ENCODE measurements around the gene PDE9A.

PDE9A gene

DNA sequence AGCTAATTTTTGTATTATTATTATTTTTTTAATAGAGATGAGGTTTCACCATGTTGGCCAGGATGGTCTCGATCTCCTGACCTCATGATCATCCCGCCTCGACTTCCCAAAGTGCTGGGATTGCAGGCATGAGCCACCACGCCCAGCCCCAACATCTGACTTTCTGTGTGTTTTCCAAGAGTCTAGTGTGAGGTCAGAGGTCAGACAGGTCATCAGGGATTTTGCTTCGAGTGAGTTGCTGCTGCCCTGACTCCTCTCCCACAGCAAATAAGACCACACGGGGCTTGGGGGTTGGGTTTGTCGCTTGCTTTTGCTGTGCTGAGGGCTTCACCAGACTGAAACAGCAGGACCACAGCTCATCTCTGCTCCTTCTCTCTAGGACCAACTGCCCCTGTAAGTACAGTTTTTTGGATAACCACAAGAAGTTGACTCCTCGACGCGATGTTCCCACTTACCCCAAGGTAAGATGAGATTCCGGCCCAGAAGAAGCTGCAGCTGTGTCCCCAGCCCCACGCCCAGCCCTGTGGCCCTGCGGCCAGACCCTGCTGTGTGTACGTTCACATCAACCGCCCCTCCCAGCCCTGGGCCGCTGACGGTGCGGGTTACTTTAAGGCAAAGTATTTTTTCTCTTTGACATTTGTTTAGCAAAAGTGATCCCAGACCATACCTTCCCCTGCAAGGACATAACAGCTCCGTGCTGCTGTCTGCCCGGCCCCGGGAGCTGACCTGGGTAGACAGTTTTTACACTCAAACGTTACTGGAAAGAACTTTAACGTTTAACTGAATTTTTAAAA is 97.5 kb downstream of the PDE9A start:
- WGBS (ENCODE audit: extremely low coverage, insufficient coverage, insufficient read length), result no CpG with 5 or more reads among the region's 23 CpGs
- H4K91ac ChIP-seq (ENCODE audit: low read depth, low read length), result no peak overlapping the region

DNA sequence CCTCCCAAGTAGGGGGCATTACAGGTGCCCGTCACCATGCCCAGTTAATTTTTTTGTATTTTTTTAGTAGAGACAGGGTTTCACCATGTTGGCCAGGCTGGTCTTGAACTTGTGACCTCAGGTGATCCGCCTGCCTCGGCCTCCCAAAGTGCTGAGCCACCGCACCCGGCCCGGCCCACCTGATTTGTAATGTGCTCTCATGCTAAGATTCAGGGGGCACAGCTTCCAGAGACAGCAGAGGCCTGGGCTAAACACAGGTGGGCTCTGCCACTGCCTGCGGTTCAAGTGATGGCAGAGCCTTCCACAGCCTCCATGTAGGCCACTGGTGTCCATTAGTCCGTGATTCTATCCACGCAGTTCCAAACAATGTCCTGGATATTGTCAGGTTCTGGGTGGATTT is 98.4 kb downstream of the PDE9A start:
- Histone ChIP-seq H3K4me1 (ENCODE audit: control insufficient read depth in 1 of 2, insufficient read depth in 2 of 2, low read length in 2 of 2) (peaks cover 10 to 11% of the 10 kb centered on the region in 2 experiments), H3K4me3 (ENCODE audit: low read depth, low read length) (no peak overlapping the region), H3K4me2 (ENCODE audit: low read length) (no peak overlapping the region), H3K23ac (ENCODE audit: low read length) (no peak overlapping the region), H2AK5ac (ENCODE audit: low read length) (no peak overlapping the region), H3K14ac (ENCODE audit: low read length) (no peak overlapping the region), H3K27me3 (ENCODE audit: insufficient read depth, low read length) (no peaks in the 10 kb centered on the region), H3K27ac (ENCODE audit: low read depth, low read length) (no peak overlapping the region), H2AFZ (ENCODE audit: insufficient read depth, low read length, poor library complexity) (no peak overlapping the region), H2BK12ac (ENCODE audit: low read length) (no peak overlapping the region), H3K4ac (ENCODE audit: low read depth, low read length) (no peak overlapping the region), H3K79me1 (ENCODE audit: low read length) (no peaks in the 10 kb centered on the region), H4K8ac (ENCODE audit: low read depth, low read length) (no peak overlapping the region), H2BK120ac (ENCODE audit: insufficient read depth, low read length, poor library complexity) (no peak overlapping the region), H3K9ac (ENCODE audit: low read length) (no peak overlapping the region), H3K18ac (ENCODE audit: low read length) (no peak overlapping the region), H4K91ac (ENCODE audit: low read depth, low read length) (no peak overlapping the region), H3K36me3 (ENCODE audit: control insufficient read depth in 1 of 2, insufficient read depth in 2 of 2, low read length in 2 of 2) (peaks cover 5 to 13% of the 10 kb centered on the region in 2 experiments), H2BK5ac (ENCODE audit: low read depth, low read length, poor library complexity) (no peak overlapping the region), H4K12ac (ENCODE audit: low read depth, low read length) (no peak overlapping the region), H3K79me2 (ENCODE audit: control insufficient read depth, insufficient read depth, low read length, poor library complexity) (no peaks in the 10 kb centered on the region), H3K9me3 (ENCODE audit: insufficient read depth, low read depth, low read length) (peaks cover 2% of the 10 kb centered on the region)
- WGBS (ENCODE audit: extremely low coverage, insufficient coverage, insufficient read length), result no CpG with 5 or more reads among the region's 9 CpGs
- no peak for DNase-seq

More for the DNA sequence above, 97.5 kb downstream of the PDE9A start:
- no peak overlapping the region for H4K8ac ChIP-seq (ENCODE audit: low read depth, low read length)
- H2AFZ ChIP-seq (ENCODE audit: insufficient read depth, low read length, poor library complexity), result no peak overlapping the region
- H2AK5ac ChIP-seq (ENCODE audit: low read length), result no peak overlapping the region
- peaks cover 11 to 12% of the 10 kb centered on the region in 2 experiments for H3K4me1 ChIP-seq (ENCODE audit: control insufficient read depth in 1 of 2, insufficient read depth in 2 of 2, low read length in 2 of 2)
- no peaks in the 10 kb centered on the region for H3K79me2 ChIP-seq (ENCODE audit: control insufficient read depth, insufficient read depth, low read length, poor library complexity)
- no peak overlapping the region for H3K27ac ChIP-seq (ENCODE audit: low read depth, low read length)
- no peak for DNase-seq
- no peak overlapping the region for H3K4me2 ChIP-seq (ENCODE audit: low read length)
- H3K36me3 ChIP-seq (ENCODE audit: control insufficient read depth in 1 of 2, insufficient read depth in 2 of 2, low read length in 2 of 2), result peaks cover 3 to 10% of the 10 kb centered on the region in 2 experiments
- H3K18ac ChIP-seq (ENCODE audit: low read length), result no peak overlapping the region
- peaks cover 2% of the 10 kb centered on the region for H3K9me3 ChIP-seq (ENCODE audit: insufficient read depth, low read depth, low read length)
- H3K4me3 ChIP-seq (ENCODE audit: low read depth, low read length), result no peak overlapping the region
- no peak overlapping the region for H4K12ac ChIP-seq (ENCODE audit: low read depth, low read length)
- no peaks in the 10 kb centered on the region for H3K27me3 ChIP-seq (ENCODE audit: insufficient read depth, low read length)
- H2BK5ac ChIP-seq (ENCODE audit: low read depth, low read length, poor library complexity), result no peak overlapping the region
- no peak overlapping the region for H2BK120ac ChIP-seq (ENCODE audit: insufficient read depth, low read length, poor library complexity)
- no peak overlapping the region for H3K4ac ChIP-seq (ENCODE audit: low read depth, low read length)
- H3K23ac ChIP-seq (ENCODE audit: low read length), result no peak overlapping the region
- H3K14ac ChIP-seq (ENCODE audit: low read length), result no peak overlapping the region
- no peak overlapping the region for H3K9ac ChIP-seq (ENCODE audit: low read length)
- no peaks in the 10 kb centered on the region for H3K79me1 ChIP-seq (ENCODE audit: low read length)
- no peak overlapping the region for H2BK12ac ChIP-seq (ENCODE audit: low read length)

DNA sequence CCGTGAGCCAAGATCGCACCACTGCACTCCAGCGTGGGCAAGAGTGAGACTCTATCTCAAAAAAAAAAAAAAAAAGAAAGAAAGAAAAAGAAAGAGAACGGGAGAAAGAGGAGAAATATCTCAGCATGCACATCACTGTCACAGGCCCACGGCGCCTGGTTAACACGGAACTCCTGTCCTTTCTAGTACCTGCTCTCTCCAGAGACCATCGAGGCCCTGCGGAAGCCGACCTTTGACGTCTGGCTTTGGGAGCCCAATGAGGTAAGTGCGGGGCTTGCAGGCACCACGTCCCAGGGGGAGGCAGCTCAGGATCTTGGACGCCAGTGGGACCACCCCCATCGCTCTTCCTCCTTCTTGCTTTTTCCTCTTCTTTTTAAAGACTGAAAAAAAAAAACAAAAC is 100.4 kb downstream of the PDE9A start:
- Histone ChIP-seq H3K79me2 (ENCODE audit: control insufficient read depth, insufficient read depth, low read length, poor library complexity) (no peaks in the 10 kb centered on the region), H4K8ac (ENCODE audit: low read depth, low read length) (no peak overlapping the region), H3K23ac (ENCODE audit: low read length) (no peak overlapping the region), H2BK5ac (ENCODE audit: low read depth, low read length, poor library complexity) (no peak overlapping the region), H3K4me3 (ENCODE audit: low read depth, low read length) (no peak overlapping the region), H2BK12ac (ENCODE audit: low read length) (no peak overlapping the region), H3K14ac (ENCODE audit: low read length) (no peak overlapping the region), H3K18ac (ENCODE audit: low read length) (no peak overlapping the region), H2AK5ac (ENCODE audit: low read length) (no peak overlapping the region), H3K27me3 (ENCODE audit: insufficient read depth, low read length) (no peaks in the 10 kb centered on the region), H2AFZ (ENCODE audit: insufficient read depth, low read length, poor library complexity) (no peak overlapping the region), H3K4ac (ENCODE audit: low read depth, low read length) (no peak overlapping the region), H3K36me3 (ENCODE audit: control insufficient read depth in 1 of 2, insufficient read depth in 2 of 2, low read length in 2 of 2) (peaks cover 8 to 16% of the 10 kb centered on the region in 2 experiments), H3K9me3 (ENCODE audit: insufficient read depth, low read depth, low read length) (peaks cover 2% of the 10 kb centered on the region), H3K9ac (ENCODE audit: low read length) (no peak overlapping the region), H2BK120ac (ENCODE audit: insufficient read depth, low read length, poor library complexity) (no peak overlapping the region), H4K91ac (ENCODE audit: low read depth, low read length) (no peak overlapping the region), H4K12ac (ENCODE audit: low read depth, low read length) (no peak overlapping the region), H3K4me1 (ENCODE audit: control insufficient read depth in 1 of 2, insufficient read depth in 2 of 2, low read length in 2 of 2) (peaks cover 2 to 3% of the 10 kb centered on the region in 2 experiments), H3K79me1 (ENCODE audit: low read length) (no peaks in the 10 kb centered on the region), H3K4me2 (ENCODE audit: low read length) (no peak overlapping the region), H3K27ac (ENCODE audit: low read depth, low read length) (no peak overlapping the region)
- whole genome bisulfite sequencing (ENCODE audit: extremely low coverage, insufficient coverage, insufficient read length), result no CpG with 5 or more reads among the region's 15 CpGs
- no peak for DNase-seq

DNA sequence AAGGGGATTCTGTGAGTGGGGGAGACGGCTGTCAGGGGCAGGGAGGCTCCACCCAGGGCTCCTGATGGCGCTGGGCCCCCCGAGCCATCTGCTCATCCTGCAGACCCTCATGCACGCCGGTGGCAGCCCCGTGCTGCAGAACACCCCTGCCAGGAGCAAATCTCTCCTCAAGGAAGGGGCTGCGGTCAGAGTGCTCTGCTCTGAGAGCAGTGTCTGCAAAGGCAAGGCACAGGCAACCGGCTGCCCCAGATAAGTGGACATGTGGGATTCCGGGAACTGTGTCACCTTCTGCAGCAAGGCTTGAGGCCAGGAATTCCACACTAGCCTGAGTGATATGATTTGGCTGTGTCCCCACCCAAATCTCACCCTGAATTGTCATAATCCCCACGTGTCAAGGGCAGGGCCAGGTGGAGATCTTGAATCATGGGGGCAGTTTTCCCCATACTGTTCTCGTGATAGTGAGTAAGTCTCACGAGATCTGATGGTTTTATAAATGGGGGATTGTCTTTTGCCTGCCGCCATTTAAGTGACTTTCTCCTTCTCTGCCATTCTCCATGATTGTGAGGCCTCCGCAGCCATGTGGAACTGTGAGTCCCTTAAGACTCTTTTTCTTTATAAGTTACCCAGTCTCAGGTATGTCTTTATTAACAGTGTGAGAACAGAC is 101.0 kb downstream of the PDE9A start:
- no peak overlapping the region for H2BK120ac ChIP-seq (ENCODE audit: insufficient read depth, low read length, poor library complexity)
- peaks cover 2% of the 10 kb centered on the region for H3K9me3 ChIP-seq (ENCODE audit: insufficient read depth, low read depth, low read length)
- no peak overlapping the region for H3K9ac ChIP-seq (ENCODE audit: low read length)
- H2AK5ac ChIP-seq (ENCODE audit: low read length), result no peak overlapping the region
- no peak overlapping the region for H4K91ac ChIP-seq (ENCODE audit: low read depth, low read length)
- H3K23ac ChIP-seq (ENCODE audit: low read length), result no peak overlapping the region
- no CpG with 5 or more reads among the region's 14 CpGs for WGBS (ENCODE audit: extremely low coverage, insufficient coverage, insufficient read length)
- H3K79me2 ChIP-seq (ENCODE audit: control insufficient read depth, insufficient read depth, low read length, poor library complexity), result no peaks in the 10 kb centered on the region
- no peak overlapping the region for H2BK12ac ChIP-seq (ENCODE audit: low read length)
- H3K4me3 ChIP-seq (ENCODE audit: low read depth, low read length), result no peak overlapping the region
- no peak overlapping the region for H4K8ac ChIP-seq (ENCODE audit: low read depth, low read length)
- no peaks in the 10 kb centered on the region for H3K79me1 ChIP-seq (ENCODE audit: low read length)
- no peak overlapping the region for H2AFZ ChIP-seq (ENCODE audit: insufficient read depth, low read length, poor library complexity)
- H3K36me3 ChIP-seq (ENCODE audit: control insufficient read depth in 1 of 2, insufficient read depth in 2 of 2, low read length in 2 of 2), result peaks cover 10 to 20% of the 10 kb centered on the region in 2 experiments
- no peak overlapping the region for H4K12ac ChIP-seq (ENCODE audit: low read depth, low read length)
- H3K27me3 ChIP-seq (ENCODE audit: insufficient read depth, low read length), result no peaks in the 10 kb centered on the region
- H3K14ac ChIP-seq (ENCODE audit: low read length), result no peak overlapping the region
- peaks cover 2 to 3% of the 10 kb centered on the region in 2 experiments for H3K4me1 ChIP-seq (ENCODE audit: control insufficient read depth in 1 of 2, insufficient read depth in 2 of 2, low read length in 2 of 2)
- no peak for DNase-seq
- H2BK5ac ChIP-seq (ENCODE audit: low read depth, low read length, poor library complexity), result no peak overlapping the region
- no peak overlapping the region for H3K4me2 ChIP-seq (ENCODE audit: low read length)
- no peak overlapping the region for H3K18ac ChIP-seq (ENCODE audit: low read length)
- H3K27ac ChIP-seq (ENCODE audit: low read depth, low read length), result no peak overlapping the region
- no peak overlapping the region for H3K4ac ChIP-seq (ENCODE audit: low read depth, low read length)

Data from trophoblast cell (in vitro differentiated cells and primary cell).